H1 (cell line): ENCODE measurements around the gene ARHGAP23. TPM values are rescaled to one million over a fixed set of nuclear protein-coding genes. Genes with fewer than 3 reads are reported as not detected.

Experiments used
- CTCF ChIA-PET: fragments of 300-600 bp; sonication (Branson Sonifier 250); formaldehyde crosslinking; loops from one replicate; lab custom pipeline; 2021; ENCODE audit not compliant: partially characterized antibody; lab: Charles Lee
- POLR2A ChIA-PET: fragments of 300-600 bp; sonication (Branson Sonifier 250); formaldehyde crosslinking; loops from one replicate; lab custom pipeline; 2021; ENCODE audit warnings: inconsistent platforms; ENCODE audit not compliant: partially characterized antibody; lab: Charles Lee
- DNase-seq, 2 experiments: peaks; one replicate each; pipeline versions ENCODE4 v3.0.0 to v3.0.0-alpha.2; 2010 to 2022; ENCODE audit warnings: low spot score in 2 of 2, low read depth in 1 of 2, mixed read lengths in 1 of 2
- FAIRE-seq: peaks from 2 replicates; lab custom pipeline; 2011; peaks lifted over from hg19 to GRCh38; lab: Jason Lieb, UNC
- H2AFZ ChIP-seq: 2 replicates; pipeline ENCODE4 v1.8.1; 2012; ENCODE audit warnings: low read length, inconsistent platforms
- H2AK5ac ChIP-seq: 2 replicates; pipeline ENCODE4 v1.6.1; 2013; ENCODE audit warnings: low read depth, low read length
- H2BK120ac ChIP-seq: replicated peaks from 2 replicates; pipeline ENCODE3; 2013; ENCODE audit warnings: low read depth, low read length, inconsistent platforms
- H2BK12ac ChIP-seq: 2 replicates; pipeline ENCODE4 v1.6.1; 2013; ENCODE audit warnings: low read depth, low read length
- H2BK15ac ChIP-seq: 2 replicates; pipeline ENCODE4 v1.6.1; 2013; ENCODE audit warnings: low read length
- H2BK20ac ChIP-seq: 2 replicates; pipeline ENCODE4 v1.6.1; 2013; ENCODE audit warnings: low read length
- H2BK5ac ChIP-seq: 2 replicates; pipeline ENCODE4 v1.6.1; 2013; ENCODE audit warnings: low read depth, low read length
- H3K14ac ChIP-seq: 2 replicates; pipeline ENCODE4 v1.6.1; 2013; ENCODE audit warnings: inconsistent platforms; ENCODE audit not compliant: insufficient read length
- H3K18ac ChIP-seq: 2 replicates; pipeline ENCODE4 v1.6.1; 2013; ENCODE audit warnings: low read length; ENCODE audit errors: extremely low read depth
- H3K23ac ChIP-seq: 2 replicates; pipeline ENCODE4 v1.6.1; 2013; ENCODE audit warnings: inconsistent platforms; ENCODE audit not compliant: insufficient read length
- H3K23me2 ChIP-seq: 2 replicates; pipeline ENCODE4 v1.6.1; 2013; ENCODE audit warnings: low read depth, low read length
- H3K27ac ChIP-seq: 2 replicates; pipeline ENCODE4 v1.6.1; 2011; ENCODE audit warnings: low read depth, low read length, inconsistent platforms
- H3K27me3 ChIP-seq, 4 experiments: replicated peaks in 1 of 4; 1 replicate in 1 of 4; 2 replicates in 3 of 4; pipeline versions ENCODE4 v1.6.1 to v1.8.1; 2011 to 2013; ENCODE audit warnings: low read length in 3 of 4, mild to moderate bottlenecking in 3 of 4, inconsistent platforms in 2 of 4, mixed read lengths in 2 of 4, moderate library complexity in 1 of 4; ENCODE audit not compliant: control insufficient read depth in 3 of 4, insufficient read depth in 3 of 4; ENCODE audit errors: extremely low read depth in 1 of 4
- H3K36me3 ChIP-seq, 4 experiments: 2 replicates each; pipeline versions ENCODE4 v1.6.1 to v1.8.1; 2011 to 2013; ENCODE audit warnings: mild to moderate bottlenecking in 4 of 4, low read length in 3 of 4, moderate library complexity in 2 of 4, control low read depth in 1 of 4, inconsistent platforms in 1 of 4; ENCODE audit not compliant: insufficient read depth in 4 of 4, control insufficient read depth in 2 of 4
- H3K4ac ChIP-seq: replicated peaks from 2 replicates; pipeline ENCODE3; 2013; ENCODE audit warnings: low read length, low read depth, mixed read lengths, inconsistent platforms; ENCODE audit not compliant: insufficient read length
- H3K4me1 ChIP-seq, 4 experiments: replicated peaks in 1 of 4; 1 replicate in 1 of 4; 2 replicates in 3 of 4; pipeline versions ENCODE4 v1.6.1 to v1.8.1; 2011 to 2013; ENCODE audit warnings: low read length in 3 of 4, inconsistent platforms in 2 of 4, mixed read lengths in 1 of 4; ENCODE audit not compliant: insufficient read depth in 4 of 4, control insufficient read depth in 3 of 4
- H3K4me2 ChIP-seq, 2 experiments: 2 replicates each; pipeline versions ENCODE4 v1.6.1 to v1.8.1; 2011 to 2013; ENCODE audit warnings: low read depth in 2 of 2, low read length in 2 of 2, control low read depth in 1 of 2, inconsistent platforms in 1 of 2, mild to moderate bottlenecking in 1 of 2; ENCODE audit not compliant: insufficient read depth in 1 of 2
- H3K4me3 ChIP-seq, 4 experiments: fragments of 200-600, 300-600 bp in 1 of 4; sonication (generic), shearing (Covaris generic), sonication (Bioruptor Twin) in 1 of 4; 2 replicates each; pipeline versions ENCODE4 v1.5.1 to v1.8.1; 2011 to 2016; ENCODE audit warnings: low read length in 4 of 4, low read depth in 3 of 4, control low read depth in 2 of 4, inconsistent platforms in 2 of 4, mild to moderate bottlenecking in 2 of 4, mixed read lengths in 1 of 4, moderate library complexity in 1 of 4; ENCODE audit not compliant: insufficient read depth in 2 of 4; ENCODE audit errors: extremely low read depth in 1 of 4
- H3K56ac ChIP-seq: replicated peaks from 2 replicates; pipeline ENCODE3; 2013; ENCODE audit warnings: low read depth, mild to moderate bottlenecking, mixed read lengths, low read length, inconsistent platforms; ENCODE audit not compliant: insufficient read length
- H3K79me1 ChIP-seq: 2 replicates; pipeline ENCODE4 v1.6.1; 2013; ENCODE audit warnings: low read depth, low read length, control low read depth
- H3K79me2 ChIP-seq, 2 experiments: 2 replicates each; pipeline versions ENCODE4 v1.6.1 to v1.8.1; 2012 to 2013; ENCODE audit warnings: low read length in 2 of 2, mild to moderate bottlenecking in 2 of 2, inconsistent platforms in 1 of 2; ENCODE audit not compliant: insufficient read depth in 2 of 2, control insufficient read depth in 1 of 2
- H3K9ac ChIP-seq, 4 experiments: replicated peaks in 1 of 4; 1 replicate in 1 of 4; 2 replicates in 3 of 4; pipeline versions ENCODE4 v1.6.1 to v1.8.1; 2011 to 2013; ENCODE audit warnings: low read depth in 3 of 4, low read length in 3 of 4, control low read depth in 2 of 4, mild to moderate bottlenecking in 2 of 4, moderate library complexity in 2 of 4, inconsistent platforms in 1 of 4; ENCODE audit errors: extremely low read depth in 1 of 4
- H3K9me3 ChIP-seq, 2 experiments: 2 replicates each; pipeline versions ENCODE4 v1.6.1 to v1.8.1; 2012 to 2013; ENCODE audit warnings: mild to moderate bottlenecking in 2 of 2, moderate library complexity in 2 of 2, control low read depth in 1 of 2, inconsistent platforms in 1 of 2, low read depth in 1 of 2, low read length in 1 of 2, mixed read lengths in 1 of 2; ENCODE audit not compliant: insufficient read depth in 2 of 2
- H4K20me1 ChIP-seq, 2 experiments: replicated peaks in 1 of 2; 2 replicates each; pipeline versions ENCODE3 to v1.8.1; 2011 to 2013; ENCODE audit warnings: inconsistent platforms in 2 of 2, low read length in 2 of 2, mild to moderate bottlenecking in 1 of 2; ENCODE audit not compliant: insufficient read depth in 2 of 2, control insufficient read depth in 1 of 2
- H4K5ac ChIP-seq: 2 replicates; pipeline ENCODE4 v1.6.1; 2013; ENCODE audit warnings: low read length, low read depth, mixed read lengths, inconsistent platforms; ENCODE audit not compliant: insufficient read length
- H4K8ac ChIP-seq: 2 replicates; pipeline ENCODE4 v1.8.0; 2013; ENCODE audit warnings: mild to moderate bottlenecking, moderate library complexity, low read length, inconsistent platforms; ENCODE audit not compliant: insufficient read depth; ENCODE audit errors: extremely low read depth
- H4K91ac ChIP-seq: replicated peaks from 2 replicates; pipeline ENCODE3; 2013; ENCODE audit warnings: low read length, mixed read lengths, inconsistent platforms; ENCODE audit not compliant: insufficient read length
- BCL11A ChIP-seq, 2 experiments: IDR thresholded peaks; one replicate each; pipeline ENCODE4 v1.6.1; 2011; ENCODE audit warnings: low read depth in 2 of 2, low read length in 2 of 2, mild to moderate bottlenecking in 2 of 2
- EZH2 ChIP-seq: fragments of 200-600 bp; sonication (generic); IDR thresholded peaks from 2 replicates; pipeline ENCODE4 v1.7.1; 2012; ENCODE audit warnings: low read depth, mild to moderate bottlenecking, moderate library complexity, low read length, inconsistent platforms; ENCODE audit not compliant: severe bottlenecking
- GTF2F1 ChIP-seq: IDR thresholded peaks from 2 replicates; pipeline ENCODE4 v1.6.1; 2012; ENCODE audit warnings: low read depth, low read length, improper control_type of control experiment, borderline replicate concordance
- KDM4A ChIP-seq: IDR thresholded peaks from one replicate; pipeline ENCODE4 v1.7.1; 2012; ENCODE audit warnings: low read depth, mild to moderate bottlenecking, moderate library complexity, low read length, inconsistent platforms; ENCODE audit not compliant: severe bottlenecking
- YY1 ChIP-seq: IDR thresholded peaks from 2 replicates; pipeline ENCODE4 v1.6.1; 2011; ENCODE audit warnings: low read depth, mild to moderate bottlenecking, low read length
- WGBS, 2 experiments: shearing (Covaris generic) in 1 of 2; methylation state at CpG; one replicate each; pipeline versions ENCODE4 v1.1.6 to v1.1.7; 2013 to 2015; ENCODE audit warnings: low lambda C conversion rate in 2 of 2, mixed read lengths in 2 of 2, inconsistent platforms in 1 of 2, low coverage in 1 of 2, missing lambda C conversion rate in 1 of 2; ENCODE audit not compliant: insufficient replicate concordance in 2 of 2, insufficient coverage in 1 of 2, insufficient read length in 1 of 2; ENCODE audit errors: extremely low coverage in 1 of 2, missing lambda C conversion rate in 1 of 2; 5-methylcytosine and 5-hydroxymethylcytosine counted together
- polyA plus RNA-seq, 7 experiments: library from polyadenylated mRNA; depleted of rRNA in 3 of 7; stranded (reverse) in 5 of 7; unstranded in 2 of 7; fragments of >200 nt in 5 of 7; fragments of 200-250 nt in 2 of 7; gene quantifications; 1 replicate in 5 of 7; 2 replicates in 1 of 7; 4 replicates in 1 of 7; pipeline versions ENCODE4 v1.2.1 to v1.2.3, GENCODE V29; 2011 to 2013; ENCODE audit warnings: missing spikeins in 2 of 7, mixed read lengths in 2 of 7
- total RNA-seq: library from RNA; stranded (reverse); fragmentation: NEBNext Ultra II Directional; extraction: Animal tissue kit (Norgen Biotek cat#: 25700); gene quantifications from 2 replicates; pipeline ENCODE4 v1.2.1, GENCODE V29; 2021

ARHGAP23 gene
- total and polyA plus RNA-seq, 2 of the 8 experiments (the other 6 are each of a cell fraction or from before 2014, with no cell fraction given): 16.3 to 107 TPM

DNA sequence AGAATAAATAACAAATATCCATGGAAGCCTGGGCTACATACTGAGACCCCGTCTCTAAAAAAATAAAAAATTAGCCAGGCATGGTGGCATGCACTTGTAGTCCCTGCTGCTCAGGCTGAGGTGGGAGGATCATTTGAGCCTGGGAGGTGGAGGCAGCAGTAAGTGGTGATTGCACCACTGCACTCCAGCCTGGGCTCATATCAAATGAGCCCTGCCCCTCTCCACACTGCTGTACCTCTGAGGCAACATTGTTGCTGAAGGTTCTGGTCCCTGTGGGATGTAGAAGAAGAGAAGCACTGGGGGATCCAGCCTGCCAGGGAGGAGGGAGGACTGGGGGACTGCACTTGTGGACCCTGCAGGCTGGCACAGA is 11.4 kb upstream of the ARHGAP23 start:
- Histone ChIP-seq H3K18ac (no peak overlapping the region; the same call in 1 of the 2 replicates), H3K4me3 (no peak overlapping the region), H3K23me2 (peaks cover 14% of the 10 kb centered on the region; the same call in 1 of the 2 replicates), H3K79me2 (no peaks in the 10 kb centered on the region), H3K9ac (no peak overlapping the region), H2BK5ac (peak overlapping the region; percentile 79; the same call in 1 of the 2 replicates), H3K4me2 (no peak overlapping the region), H3K36me3 (no peaks in the 10 kb centered on the region), H2BK12ac (peak overlapping the region; percentile 100), H2AFZ (no peak overlapping the region), H3K23ac (no peak overlapping the region), H2BK120ac (peak overlapping the region; percentile 45), H4K8ac (no peak overlapping the region), H3K14ac (no peak overlapping the region), H4K91ac (peak overlapping the region; percentile 63), H2BK20ac (peak overlapping the region; percentile 97), H3K79me1 (no peaks in the 10 kb centered on the region), H3K9me3 (no peaks in the 10 kb centered on the region), H2AK5ac (peak overlapping the region; percentile 88; the same call in 1 of the 2 replicates), H3K27me3 (peaks cover 0 to 19% (median 7%) of the 10 kb centered on the region in 4 experiments; a peak in 4 of 7 replicates), H2BK15ac (peak overlapping the region; percentile 90; the same call in 1 of the 2 replicates), H3K27ac (no peak overlapping the region), H3K4me1 (peaks cover 12 to 56% (median 48%) of the 10 kb centered on the region in 4 experiments), H4K5ac (no peak overlapping the region), H3K4ac (peak overlapping the region; percentile 63), H3K56ac (no peak overlapping the region), H4K20me1 (no peaks in the 10 kb centered on the region)
- FAIRE-seq (no peak), DNase-seq (no peak)
- TF ChIP-seq GTF2F1: no peak
- TF ChIP-seq YY1: no peak
- no peak for TF ChIP-seq EZH2
- TF ChIP-seq BCL11A (IDR thresholded peaks at IDR 0.05; ENCODE audit: low read depth in 2 of 2, low read length in 2 of 2): no peak
- no peak for TF ChIP-seq KDM4A
- WGBS, 2 experiments: 82% methylated on average over 1 of the region's 1 CpG; no CpG with 5 or more reads in 1 of the 2 experiments
- POLR2A ChIA-PET: interaction anchor here (1.0 to 6.6 kb wide), 8 partner anchors 14 to 98 kb away, joined by 3 to 77 read pairs (median 6); no protein-coding TSS in a partner anchor
- CTCF ChIA-PET: interaction anchor here (0.8 to 24.5 kb wide), 6 partner anchors 10 to 85 kb away, joined by 3 to 400 read pairs (median 5); partner anchors contain the start of genes GPR179 and SOCS7
